Measurements from ENCODE around the gene PLCB1.

GRCh38 chr20:8203366-8203765 lies 71.3 kb downstream of the PLCB1 start:
- TF ChIP-seq CTCF (conservative IDR thresholded peaks at IDR 0.05; ENCODE audit: low read depth, low read length) (no peak), CHD1 (IDR thresholded peaks at IDR 0.05; ENCODE audit: low read depth, low read length) (no peak), POLR2A (IDR thresholded peaks at IDR 0.05; ENCODE audit: low read depth, low read length) (no peak), MAFK (IDR thresholded peaks at IDR 0.05; ENCODE audit: low read depth, low read length) (no peak), MAZ (IDR thresholded peaks at IDR 0.05; ENCODE audit: borderline replicate concordance, low read depth, low read length) (no peak), RFX5 (IDR thresholded peaks at IDR 0.05; ENCODE audit: low read depth, low read length) (no peak), ELK1 (IDR thresholded peaks at IDR 0.05; ENCODE audit: borderline replicate concordance, low read depth, low read length) (no peak), FOS (IDR thresholded peaks at IDR 0.05; ENCODE audit: low read depth, low read length) (no peak), RCOR1 (IDR thresholded peaks at IDR 0.05; ENCODE audit: insufficient replicate concordance, low read length) (no peak), BHLHE40 (IDR thresholded peaks at IDR 0.05; ENCODE audit: low read depth, low read length) (no peak), RAD21 (IDR thresholded peaks at IDR 0.05; ENCODE audit: low read length) (no peak)
